Activated CD4-positive, alpha-beta T cell treated with anti-CD3 and anti-CD28 coated beads for 48 hours (primary cell): ENCODE data around the gene LRWD1.
"Not testable (repeated sequence)": the region's sequence is repeated elsewhere in the genome, so short reads cannot be mapped to it uniquely, and the experiment has no call there.

Experiments
- DNase-seq: peaks from one replicate; pipeline ENCODE4 v3.0.0-alpha.2; 2020

LRWD1 gene

GRCh38 chr7:102469351-102469971 is 4.7 kb downstream of the LRWD1 start:
- DNase-seq = no peak

DNA sequence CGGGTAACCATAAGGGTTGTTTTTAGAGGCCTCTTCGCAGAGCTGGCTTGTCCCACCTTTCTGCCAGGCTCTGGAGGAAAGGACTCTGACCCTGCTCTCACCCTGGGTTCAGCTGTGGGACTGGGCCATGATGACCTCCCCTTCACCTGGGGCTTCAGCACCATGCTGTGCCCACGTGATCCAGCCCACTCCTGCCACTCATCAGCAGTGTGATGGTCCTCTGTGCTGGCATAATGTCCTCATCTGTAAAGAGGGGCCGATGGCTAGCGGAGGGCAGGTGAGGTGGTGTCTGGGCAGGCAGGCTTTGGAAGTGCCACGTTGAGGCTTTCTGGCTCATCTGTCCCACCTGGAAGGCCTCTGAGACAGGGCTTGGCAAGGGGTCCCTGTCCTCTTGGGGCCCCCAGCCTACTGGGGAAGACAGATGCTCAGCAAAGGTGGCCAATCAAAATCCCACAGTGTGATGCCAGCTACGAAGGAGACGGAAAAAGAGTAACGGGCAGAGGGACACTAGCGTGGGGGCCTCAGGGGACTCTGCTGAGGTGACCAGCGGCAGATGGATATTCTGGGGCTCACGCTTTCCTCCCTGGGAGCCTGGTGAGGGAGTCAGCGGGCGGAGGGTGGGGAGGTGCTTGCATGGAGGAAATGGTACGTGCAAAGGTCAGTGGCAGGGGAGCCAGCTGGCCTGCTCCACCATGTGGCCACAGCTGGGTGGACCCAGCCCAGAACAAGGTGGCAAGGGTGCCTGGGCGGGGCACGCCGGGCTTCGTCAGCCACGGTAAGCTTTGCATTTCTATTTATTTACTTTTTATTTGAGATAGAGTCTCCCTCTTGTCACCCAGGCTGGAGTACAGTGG is 5.4 kb downstream of the LRWD1 start:
- DNase-seq = no peak

GRCh38 chr7:102471791-102472125 is 7.0 kb downstream of the LRWD1 start:
- DNase-seq = no peak

- DNase-seq = no peak
Observed at GRCh38 chr7:102472126-102473041, 7.6 kb downstream of the LRWD1 start.

DNA sequence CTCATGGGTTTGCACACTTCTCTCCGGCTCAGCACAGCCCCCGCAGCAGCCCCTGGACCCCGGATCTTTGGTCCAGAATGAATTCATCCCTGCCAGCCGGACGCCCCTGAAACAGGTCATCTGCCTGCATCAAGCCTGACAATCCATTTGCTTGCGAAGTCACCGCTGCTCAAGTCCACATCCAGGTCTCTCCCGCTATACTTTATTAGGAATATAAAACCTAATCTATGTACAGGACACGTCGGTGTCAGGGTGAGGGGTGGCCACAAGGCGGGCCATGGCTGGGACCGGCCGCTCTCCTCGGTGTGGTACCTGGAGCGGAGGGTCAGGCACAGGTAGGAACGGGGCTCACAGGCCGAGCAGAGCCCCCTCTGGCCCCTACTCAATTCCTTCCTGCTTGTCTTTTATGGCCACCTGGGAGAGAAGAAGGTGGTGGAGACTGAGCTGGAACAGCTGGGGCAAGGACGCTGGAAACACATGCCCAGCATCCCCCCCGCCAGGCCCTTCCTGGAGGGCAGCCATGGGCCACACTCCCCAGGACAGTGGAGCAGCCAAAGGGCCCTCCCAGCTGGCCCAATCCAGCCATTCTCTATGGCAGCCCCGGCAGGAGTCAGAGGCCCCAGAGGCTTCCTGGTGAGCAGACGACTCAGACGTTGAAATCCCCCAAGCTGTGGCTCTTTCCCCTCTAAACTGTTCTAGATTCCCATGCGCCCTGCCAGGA is 8.6 kb downstream of the LRWD1 start:
- no peak for DNase-seq

DNA sequence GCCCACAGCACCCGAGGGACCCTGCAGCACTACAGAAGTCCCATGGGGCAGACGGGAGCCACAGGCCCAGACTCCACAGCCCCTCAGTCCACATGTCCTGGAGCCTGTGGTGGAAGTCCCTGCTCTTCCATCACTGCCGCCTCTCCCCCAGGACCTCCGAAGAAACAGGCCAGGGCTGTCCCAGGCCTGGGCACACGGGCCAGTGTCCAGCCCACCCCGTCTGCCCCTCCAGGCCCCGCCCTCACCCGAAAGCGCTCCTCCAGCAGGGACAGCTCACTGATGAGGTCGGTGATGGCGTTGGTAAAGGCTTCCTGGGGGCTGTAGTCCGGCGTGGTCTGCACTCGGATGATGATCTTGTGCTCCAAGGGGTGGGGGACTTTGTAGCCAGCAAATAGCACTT is 9.3 kb downstream of the LRWD1 start:
- DNase-seq = not testable (repeated sequence)

GRCh38 chr7:102474736-102475435 is 10.1 kb downstream of the LRWD1 start:
- not testable (repeated sequence) for DNase-seq

- DNase-seq = peak; percentile 92
Observed at GRCh38 chr7:102478314-102479208, 13.8 kb downstream of the LRWD1 start, which contains the start of gene POLR2J. Gene POLR2J, minus strand, starts transcription at chr7:102478922. Its CDS starts 62 bp downstream, at chr7:102478860.

DNA sequence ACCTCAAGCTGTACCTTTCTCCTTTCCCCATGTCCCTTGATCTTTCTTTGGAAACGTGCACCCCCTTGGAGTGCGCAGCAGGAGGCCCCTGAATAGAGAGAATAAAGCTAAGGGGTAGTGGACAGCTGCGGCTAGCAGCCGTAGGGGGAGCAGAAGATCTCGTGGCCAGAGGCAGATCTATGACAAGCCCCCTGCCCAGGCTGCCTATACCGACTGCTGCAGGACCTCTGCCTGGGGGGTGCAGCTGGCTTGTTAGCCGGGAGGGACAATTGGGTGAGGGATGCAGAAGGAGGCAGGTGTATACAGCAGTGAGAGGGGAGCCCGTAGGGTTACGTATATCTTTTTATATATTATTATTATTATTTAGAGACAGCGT is 14.4 kb downstream of the LRWD1 start:
- not testable (repeated sequence) for DNase-seq

DNA sequence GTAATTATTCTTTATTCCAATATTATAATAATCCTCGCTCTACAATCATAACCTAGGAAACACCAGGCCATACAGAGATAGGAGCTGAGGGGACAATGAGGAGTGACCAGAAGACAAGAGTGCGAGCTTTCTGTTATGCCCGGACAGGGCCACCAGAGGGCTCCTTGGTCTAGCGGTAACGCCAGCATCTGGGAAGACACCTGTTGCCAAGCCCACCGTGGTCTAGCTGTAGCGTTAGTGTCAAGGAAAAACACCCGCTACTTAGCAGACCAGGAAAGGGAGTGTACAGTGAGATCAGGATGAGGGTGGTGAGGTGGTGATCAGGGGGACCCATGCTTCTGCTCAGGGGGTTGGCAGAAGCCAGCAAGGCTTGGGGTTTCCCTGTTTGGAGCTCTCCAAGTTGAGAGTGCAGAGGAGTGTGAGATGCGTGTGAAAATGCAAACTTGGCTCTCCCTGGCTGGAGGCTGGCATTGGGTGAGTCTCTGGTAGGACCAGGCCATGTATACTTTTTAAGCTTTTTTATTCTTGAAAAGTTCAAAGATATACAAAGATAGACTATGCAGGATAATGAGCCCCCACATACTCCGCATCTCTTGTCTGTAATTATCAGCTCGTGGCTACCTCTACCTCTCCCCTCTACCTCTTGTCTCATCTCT is 15.3 kb downstream of the LRWD1 start:
- DNase-seq = peak; percentile 58

- DNase-seq = not testable (repeated sequence)
Observed at GRCh38 chr7:102481962-102482361, 17.2 kb downstream of the LRWD1 start.

DNA sequence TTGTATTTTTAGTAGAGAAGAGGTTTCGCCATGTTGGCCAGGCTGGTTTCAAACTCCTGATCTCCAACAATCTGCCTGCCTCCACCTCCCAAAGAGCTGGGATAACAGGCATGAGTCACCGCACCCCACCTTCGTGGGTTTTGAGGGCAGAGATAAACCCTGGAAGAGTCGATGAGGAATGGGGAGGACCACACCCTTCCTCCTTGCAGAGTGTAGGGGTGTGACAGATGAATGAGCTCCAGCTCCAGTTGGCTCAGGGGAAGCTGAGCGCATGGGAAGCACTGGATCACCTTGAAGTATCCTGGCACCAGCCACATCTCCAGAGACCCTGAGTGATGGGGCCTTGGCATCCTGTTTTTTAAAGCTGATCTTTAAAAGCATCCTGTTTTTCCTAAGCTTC is 19.5 kb downstream of the LRWD1 start:
- DNase-seq = not testable (repeated sequence)

DNA sequence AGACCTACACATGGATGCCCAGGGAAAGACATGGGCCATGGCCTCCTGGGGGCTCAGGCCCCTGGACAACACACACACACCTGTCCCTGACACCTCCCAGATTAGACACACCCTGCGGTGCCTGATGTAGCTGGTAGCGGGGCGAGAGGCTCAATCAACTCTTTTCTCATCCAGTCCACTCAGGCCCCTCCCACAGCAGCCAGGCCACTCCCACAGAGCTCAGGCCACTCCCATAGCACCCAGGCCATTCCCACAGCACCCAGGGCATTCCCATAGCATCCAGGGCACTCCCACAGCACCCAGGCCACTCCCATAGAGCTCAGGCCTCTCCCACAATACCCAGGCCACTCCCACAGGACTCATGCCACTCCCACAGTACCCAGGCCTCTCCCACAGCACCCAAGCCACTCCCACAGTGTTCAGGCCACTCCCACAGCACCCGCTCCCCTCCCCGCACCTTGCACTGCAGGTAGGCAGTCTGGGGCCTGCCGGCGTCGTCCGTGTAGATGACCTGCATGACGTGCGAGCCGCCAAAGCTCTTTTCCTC is 25.8 kb downstream of the LRWD1 start:
- DNase-seq = peak; percentile 87

GRCh38 chr7:102493220-102493935 is 28.6 kb downstream of the LRWD1 start:
- DNase-seq = not testable (repeated sequence)

DNA sequence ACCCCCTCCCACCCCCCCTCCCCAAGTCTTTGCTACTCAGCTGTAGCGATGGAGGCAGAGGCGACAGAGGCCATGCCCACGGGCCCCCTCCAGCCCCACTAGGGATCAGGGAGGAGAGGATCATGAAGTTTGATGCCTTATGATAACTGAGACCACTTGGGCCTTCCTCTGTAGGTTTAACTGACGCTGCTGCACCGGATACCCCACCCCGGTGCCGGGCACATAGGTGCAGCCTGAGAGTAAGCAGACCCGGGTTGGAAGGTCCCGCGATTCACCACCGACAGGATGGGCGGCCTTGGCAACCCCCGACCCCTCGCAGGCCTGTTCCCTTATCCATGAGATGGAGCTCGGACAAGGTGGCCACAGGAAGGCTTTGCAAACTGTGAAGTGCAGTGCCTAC is 29.2 kb downstream of the LRWD1 start:
- not testable (repeated sequence) for DNase-seq

DNA sequence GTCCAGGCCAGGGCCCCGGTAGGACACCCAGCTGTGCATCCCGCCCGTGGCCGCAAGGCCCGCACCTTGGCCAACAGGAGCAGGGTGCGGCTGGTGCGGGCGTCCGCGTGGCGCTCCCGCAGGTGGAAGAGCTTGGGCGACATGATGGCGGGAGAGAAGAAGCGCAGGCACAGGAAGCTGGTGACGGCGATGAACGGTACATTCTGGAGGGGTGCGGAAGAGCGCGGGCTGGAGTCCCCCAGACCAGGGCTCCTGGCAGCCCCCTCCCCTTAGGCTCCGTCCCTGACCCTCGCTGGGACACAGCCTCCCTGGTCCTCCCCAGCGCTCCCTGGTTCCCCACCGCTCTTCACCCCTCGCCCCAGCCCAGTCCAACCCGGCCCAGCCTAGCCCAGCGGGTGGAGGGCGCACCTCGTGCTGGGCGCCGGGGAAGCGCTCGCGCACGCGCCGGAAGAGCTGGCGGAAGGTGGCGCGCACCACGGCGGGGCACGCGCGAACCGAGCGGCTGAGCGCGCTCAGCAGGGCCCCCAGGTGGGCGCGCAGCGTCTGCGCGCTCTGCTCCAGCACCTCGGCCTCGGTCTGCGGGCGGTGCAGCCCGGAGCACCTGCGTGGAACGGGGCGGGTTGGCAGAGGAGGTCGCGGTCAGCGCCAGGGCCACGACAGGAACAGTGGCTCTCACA is 29.8 kb downstream of the LRWD1 start:
- not testable (repeated sequence) for DNase-seq

DNA sequence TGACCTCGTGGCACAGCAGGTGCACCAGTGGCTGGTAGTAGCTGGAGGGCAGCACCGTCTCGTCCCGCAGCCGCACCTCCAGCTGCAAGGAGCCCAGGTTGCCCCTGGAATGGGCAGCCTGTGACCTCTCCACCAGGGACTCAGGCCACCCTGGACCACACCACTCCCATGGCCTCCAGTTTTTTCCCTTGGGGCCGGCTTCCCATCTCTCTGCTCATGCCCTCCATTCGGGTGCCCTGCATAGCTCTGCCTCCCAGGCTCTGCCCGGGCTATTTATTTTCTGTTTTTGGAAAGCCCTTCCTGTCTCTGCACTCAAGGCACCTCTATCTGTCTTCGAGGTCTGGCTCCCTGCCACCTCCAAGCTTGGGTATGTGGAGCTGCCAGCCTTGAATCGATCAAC is 32.1 kb downstream of the LRWD1 start:
- not testable (repeated sequence) for DNase-seq

DNA sequence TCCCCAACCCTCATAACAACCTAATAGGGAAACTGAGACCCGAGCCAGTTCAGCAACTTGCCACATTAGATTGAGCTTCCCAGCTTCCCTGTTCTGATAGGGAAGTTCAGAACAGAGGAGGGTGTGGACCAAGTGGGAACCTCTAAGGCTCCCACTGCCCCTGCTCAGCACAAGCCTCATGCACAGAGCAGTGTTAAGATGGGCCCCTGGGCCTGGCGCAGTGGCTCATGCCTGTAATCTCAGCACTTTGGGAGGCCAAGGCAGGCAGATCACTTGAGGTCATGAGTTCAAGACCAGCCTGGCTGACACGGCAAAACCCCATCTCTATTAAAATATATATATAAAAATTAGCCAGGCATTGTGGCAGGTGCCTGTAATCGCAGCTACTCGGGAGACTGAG is 32.5 kb downstream of the LRWD1 start:
- DNase-seq = not testable (repeated sequence)

- not testable (repeated sequence) for DNase-seq
Observed at GRCh38 chr7:102498321-102498720, 33.5 kb downstream of the LRWD1 start.
